ENCODE measurements around the gene RAB6D. TPM values are rescaled to one million over a fixed set of nuclear protein-coding genes. Genes with fewer than 3 reads are reported as not detected.
"Not testable (repeated sequence)": the region's sequence is repeated elsewhere in the genome, so short reads cannot be mapped to it uniquely, and the experiment has no call there.

RAB6D gene
- total and polyA plus RNA-seq, 2 donors (not counting 1 experiment from before 2014, with no cell fraction given): under 0.01 to 0.06 TPM

- H4K20me1 ChIP-seq (ENCODE audit: control insufficient read depth, extremely low read depth, insufficient read depth, low read length): no peaks in the 10 kb centered on the region
- no peaks in the 10 kb centered on the region for H3K79me2 ChIP-seq (ENCODE audit: control insufficient read depth, insufficient read depth, low read length)
- no peaks in the 10 kb centered on the region for H3K4me1 ChIP-seq (ENCODE audit: control insufficient read depth, extremely low read depth, insufficient read depth, low read length)
- H3K4me3 ChIP-seq (replicated peaks in 1 of 4; ENCODE audit: control extremely low read depth in 1 of 4, insufficient read depth in 1 of 4, low read depth in 3 of 4, low read length in 4 of 4): no peak overlapping the region
- no peaks in the 10 kb centered on the region for H3K36me3 ChIP-seq (ENCODE audit: control insufficient read depth, insufficient read depth, low read length)
- TF ChIP-seq CTCF (conservative IDR thresholded peaks at IDR 0.05 in 1 of 2, IDR thresholded peaks at IDR 0.05 in 1 of 2; ENCODE audit: low read depth in 1 of 2, low read length in 2 of 2): no peak
- no peak for TF ChIP-seq EZH2 (IDR thresholded peaks at IDR 0.05; ENCODE audit: low read length, missing control alignments)
- no peaks in the 10 kb centered on the region for H3K27me3 ChIP-seq (ENCODE audit: control insufficient read depth, insufficient read depth, low read length)
- no peaks in the 10 kb centered on the region for H3K9me3 ChIP-seq (ENCODE audit: control insufficient read depth, insufficient read depth, low read depth, low read length)
- no peak overlapping the region for H3K9ac ChIP-seq (ENCODE audit: insufficient read depth, low read length)
- H2AFZ ChIP-seq (ENCODE audit: low read length): no peak overlapping the region
- no peak overlapping the region for H3K4me2 ChIP-seq (ENCODE audit: extremely low read depth, insufficient read depth, low read length)
- DNase-seq (ENCODE audit: low read depth in 2 of 2): no peak
- H3K27ac ChIP-seq (ENCODE audit: insufficient read depth, low read length): no peak overlapping the region
These were observed 30.4 kb upstream of the RAB6D start for GRCh38 chr2:131394147-131394931.

GRCh38 chr2:131391953-131392352, 28.0 kb upstream of the RAB6D start:
- not testable (repeated sequence) for H4K20me1 ChIP-seq (ENCODE audit: control insufficient read depth, extremely low read depth, insufficient read depth, low read length); H3K4me1 ChIP-seq (ENCODE audit: control insufficient read depth, extremely low read depth, insufficient read depth, low read length); DNase-seq (ENCODE audit: low read depth in 2 of 2); H3K4me2 ChIP-seq (ENCODE audit: extremely low read depth, insufficient read depth, low read length); H3K27ac ChIP-seq (ENCODE audit: insufficient read depth, low read length); H3K36me3 ChIP-seq (ENCODE audit: control insufficient read depth, insufficient read depth, low read length); H3K4me3 ChIP-seq (replicated peaks in 1 of 4; ENCODE audit: control extremely low read depth in 1 of 4, insufficient read depth in 1 of 4, low read depth in 3 of 4, low read length in 4 of 4); H2AFZ ChIP-seq (ENCODE audit: low read length); H3K79me2 ChIP-seq (ENCODE audit: control insufficient read depth, insufficient read depth, low read length); H3K27me3 ChIP-seq (ENCODE audit: control insufficient read depth, insufficient read depth, low read length); H3K9ac ChIP-seq (ENCODE audit: insufficient read depth, low read length); H3K9me3 ChIP-seq (ENCODE audit: control insufficient read depth, insufficient read depth, low read depth, low read length)

GRCh38 chr2:131391471-131391870, 27.5 kb upstream of the RAB6D start:
- not testable (repeated sequence) for H3K27ac ChIP-seq (ENCODE audit: insufficient read depth, low read length); H3K36me3 ChIP-seq (ENCODE audit: control insufficient read depth, insufficient read depth, low read length); H3K9me3 ChIP-seq (ENCODE audit: control insufficient read depth, insufficient read depth, low read depth, low read length); H2AFZ ChIP-seq (ENCODE audit: low read length); H3K9ac ChIP-seq (ENCODE audit: insufficient read depth, low read length); H3K4me1 ChIP-seq (ENCODE audit: control insufficient read depth, extremely low read depth, insufficient read depth, low read length); H4K20me1 ChIP-seq (ENCODE audit: control insufficient read depth, extremely low read depth, insufficient read depth, low read length); H3K4me3 ChIP-seq (replicated peaks in 1 of 4; ENCODE audit: control extremely low read depth in 1 of 4, insufficient read depth in 1 of 4, low read depth in 3 of 4, low read length in 4 of 4); H3K4me2 ChIP-seq (ENCODE audit: extremely low read depth, insufficient read depth, low read length); DNase-seq (ENCODE audit: low read depth in 2 of 2); H3K27me3 ChIP-seq (ENCODE audit: control insufficient read depth, insufficient read depth, low read length); H3K79me2 ChIP-seq (ENCODE audit: control insufficient read depth, insufficient read depth, low read length)

GRCh38 chr2:131390495-131391130, 26.6 kb upstream of the RAB6D start:
- not testable (repeated sequence) for H3K9ac ChIP-seq (ENCODE audit: insufficient read depth, low read length); H4K20me1 ChIP-seq (ENCODE audit: control insufficient read depth, extremely low read depth, insufficient read depth, low read length); H3K4me2 ChIP-seq (ENCODE audit: extremely low read depth, insufficient read depth, low read length); H3K27me3 ChIP-seq (ENCODE audit: control insufficient read depth, insufficient read depth, low read length); H3K27ac ChIP-seq (ENCODE audit: insufficient read depth, low read length); H2AFZ ChIP-seq (ENCODE audit: low read length); H3K4me1 ChIP-seq (ENCODE audit: control insufficient read depth, extremely low read depth, insufficient read depth, low read length); DNase-seq (ENCODE audit: low read depth in 2 of 2); H3K9me3 ChIP-seq (ENCODE audit: control insufficient read depth, insufficient read depth, low read depth, low read length); H3K79me2 ChIP-seq (ENCODE audit: control insufficient read depth, insufficient read depth, low read length); H3K36me3 ChIP-seq (ENCODE audit: control insufficient read depth, insufficient read depth, low read length); H3K4me3 ChIP-seq (replicated peaks in 1 of 4; ENCODE audit: control extremely low read depth in 1 of 4, insufficient read depth in 1 of 4, low read depth in 3 of 4, low read length in 4 of 4)
